Muscle of back (tissue), 11 donors: Measurements from ENCODE around the gene VSX1. TPM values are rescaled to one million over a fixed set of nuclear protein-coding genes. Genes with fewer than 3 reads are reported as not detected.

Experiments used
- DNase-seq, 3 donors: peaks; one replicate each; pipeline versions ENCODE4 v3.0.0 to v3.0.0-alpha.2; 2013
- polyA plus RNA-seq, 10 donors: library from polyadenylated mRNA; unstranded; fragments of 120-200 nt; gene quantifications; one replicate each; pipeline ENCODE4 v1.2.1, GENCODE V29; 2013; ENCODE audit not compliant: insufficient read length in 10 of 10

VSX1 gene
- polyA plus RNA-seq, 10 donors, result 0.12 TPM; not detected in 9

- peak in 2 of 3 donors; percentile 80 to 87 for DNase-seq
These were observed 41.5 kb downstream of the VSX1 start for GRCh38 chr20:25040438-25040831.

- peak; percentile 73 to 92 (median 87) for DNase-seq
These were observed 42.1 kb downstream of the VSX1 start for GRCh38 chr20:25039697-25040437.

GRCh38 chr20:25038591-25039015 lies 43.3 kb downstream of the VSX1 start:
- DNase-seq, result no peak

GRCh38 chr20:25038103-25038410 lies 43.9 kb downstream of the VSX1 start:
- no peak for DNase-seq

- DNase-seq, result no peak
These were observed 44.4 kb downstream of the VSX1 start for GRCh38 chr20:25037288-25038102.

- DNase-seq, result no peak
These were observed 45.5 kb downstream of the VSX1 start for GRCh38 chr20:25036331-25036936.

- DNase-seq, result no peak
These were observed 46.0 kb downstream of the VSX1 start for GRCh38 chr20:25035921-25036320.

GRCh38 chr20:25033924-25034300 lies 48.0 kb downstream of the VSX1 start:
- peak in 1 of 3 donors; percentile 35 for DNase-seq

- DNase-seq, result peak in 1 of 3 donors; percentile 25
These were observed 48.5 kb downstream of the VSX1 start for GRCh38 chr20:25033265-25033923.

- peak in 2 of 3 donors; percentile 47 to 74 for DNase-seq
These were observed 49.3 kb downstream of the VSX1 start for GRCh38 chr20:25032478-25033264.

- no peak for DNase-seq
These were observed 49.9 kb downstream of the VSX1 start for GRCh38 chr20:25032065-25032477.

GRCh38 chr20:25031241-25031640 lies 50.7 kb downstream of the VSX1 start:
- no peak for DNase-seq

- no peak for DNase-seq
These were observed 51.2 kb downstream of the VSX1 start for GRCh38 chr20:25030649-25031207.

- no peak for DNase-seq
These were observed 51.8 kb downstream of the VSX1 start for GRCh38 chr20:25030007-25030648.

- no peak for DNase-seq
These were observed 55.8 kb downstream of the VSX1 start for GRCh38 chr20:25025986-25026605.

Other genes with a start within 250 kb of the VSX1 start
- gene CST7, start 132.9 kb downstream of the VSX1 start, polyA plus RNA-seq, result 1 to 10 TPM in 1 of 10 donors, under 1 TPM in 8, not detected in 1; 0.28 to 2.1 (median 0.50) TPM
- gene APMAP, start 89.4 kb downstream of the VSX1 start, polyA plus RNA-seq, result 10 to 100 TPM; 45.0 to 66.0 (median 52.9) TPM
- 10 to 100 TPM; 16.3 to 30.2 (median 18.9) TPM for gene ACSS1, start 24.0 kb downstream of the VSX1 start, polyA plus RNA-seq
- gene ENTPD6, start 113.6 kb upstream of the VSX1 start, polyA plus RNA-seq, result 10 to 100 TPM; 26.3 to 42.5 (median 33.8) TPM
- 10 to 100 TPM; 20.2 to 27.8 (median 23.7) TPM for gene PYGB, start 165.9 kb upstream of the VSX1 start, polyA plus RNA-seq